ENCODE data around the gene SLC10A6.

GRCh38 chr4:86894455-86894854, 45.3 kb upstream of the SLC10A6 start:
- TF ChIP-seq EZH2 (optimal IDR thresholded peaks at IDR 0.05; ENCODE audit: low read depth, low read length) = no peak
- TF ChIP-seq CTCF (IDR thresholded peaks at IDR 0.05; ENCODE audit: low read length) = no peak
